K562 (cell line): ENCODE data around the gene KCNN3.

Source experiments
- ETS1 ChIP-seq: conservative IDR thresholded peaks from 2 replicates; pipeline ENCODE4 v1.6.1; 2011; ENCODE audit warnings: low read depth, mild to moderate bottlenecking, low read length; ENCODE audit not compliant: control insufficient read depth
- REST ChIP-seq, 2 experiments: fragments of 450-650 bp; formaldehyde crosslinking in 1 of 2; IDR thresholded peaks; 2 replicates each; pipeline versions ENCODE4 v1.4.0 to v1.6.1; 2014 to 2020; ENCODE audit warnings: mild to moderate bottlenecking in 2 of 2, borderline replicate concordance in 1 of 2, low read depth in 1 of 2
- ZBTB7A ChIP-seq: IDR thresholded peaks from 2 replicates; pipeline ENCODE4 v1.6.1; 2011; ENCODE audit warnings: low read depth, mild to moderate bottlenecking, low read length, moderate library complexity, borderline replicate concordance; ENCODE audit not compliant: control insufficient read depth
- TF ChIP-seq, protein P1 (sequence below): fragments of 250-450 bp; sonication (Bioruptor Pico); IDR thresholded peaks from 2 replicates; pipeline ENCODE4 v1.4.0; 2020

- TF ChIP-seq, protein P1, sequence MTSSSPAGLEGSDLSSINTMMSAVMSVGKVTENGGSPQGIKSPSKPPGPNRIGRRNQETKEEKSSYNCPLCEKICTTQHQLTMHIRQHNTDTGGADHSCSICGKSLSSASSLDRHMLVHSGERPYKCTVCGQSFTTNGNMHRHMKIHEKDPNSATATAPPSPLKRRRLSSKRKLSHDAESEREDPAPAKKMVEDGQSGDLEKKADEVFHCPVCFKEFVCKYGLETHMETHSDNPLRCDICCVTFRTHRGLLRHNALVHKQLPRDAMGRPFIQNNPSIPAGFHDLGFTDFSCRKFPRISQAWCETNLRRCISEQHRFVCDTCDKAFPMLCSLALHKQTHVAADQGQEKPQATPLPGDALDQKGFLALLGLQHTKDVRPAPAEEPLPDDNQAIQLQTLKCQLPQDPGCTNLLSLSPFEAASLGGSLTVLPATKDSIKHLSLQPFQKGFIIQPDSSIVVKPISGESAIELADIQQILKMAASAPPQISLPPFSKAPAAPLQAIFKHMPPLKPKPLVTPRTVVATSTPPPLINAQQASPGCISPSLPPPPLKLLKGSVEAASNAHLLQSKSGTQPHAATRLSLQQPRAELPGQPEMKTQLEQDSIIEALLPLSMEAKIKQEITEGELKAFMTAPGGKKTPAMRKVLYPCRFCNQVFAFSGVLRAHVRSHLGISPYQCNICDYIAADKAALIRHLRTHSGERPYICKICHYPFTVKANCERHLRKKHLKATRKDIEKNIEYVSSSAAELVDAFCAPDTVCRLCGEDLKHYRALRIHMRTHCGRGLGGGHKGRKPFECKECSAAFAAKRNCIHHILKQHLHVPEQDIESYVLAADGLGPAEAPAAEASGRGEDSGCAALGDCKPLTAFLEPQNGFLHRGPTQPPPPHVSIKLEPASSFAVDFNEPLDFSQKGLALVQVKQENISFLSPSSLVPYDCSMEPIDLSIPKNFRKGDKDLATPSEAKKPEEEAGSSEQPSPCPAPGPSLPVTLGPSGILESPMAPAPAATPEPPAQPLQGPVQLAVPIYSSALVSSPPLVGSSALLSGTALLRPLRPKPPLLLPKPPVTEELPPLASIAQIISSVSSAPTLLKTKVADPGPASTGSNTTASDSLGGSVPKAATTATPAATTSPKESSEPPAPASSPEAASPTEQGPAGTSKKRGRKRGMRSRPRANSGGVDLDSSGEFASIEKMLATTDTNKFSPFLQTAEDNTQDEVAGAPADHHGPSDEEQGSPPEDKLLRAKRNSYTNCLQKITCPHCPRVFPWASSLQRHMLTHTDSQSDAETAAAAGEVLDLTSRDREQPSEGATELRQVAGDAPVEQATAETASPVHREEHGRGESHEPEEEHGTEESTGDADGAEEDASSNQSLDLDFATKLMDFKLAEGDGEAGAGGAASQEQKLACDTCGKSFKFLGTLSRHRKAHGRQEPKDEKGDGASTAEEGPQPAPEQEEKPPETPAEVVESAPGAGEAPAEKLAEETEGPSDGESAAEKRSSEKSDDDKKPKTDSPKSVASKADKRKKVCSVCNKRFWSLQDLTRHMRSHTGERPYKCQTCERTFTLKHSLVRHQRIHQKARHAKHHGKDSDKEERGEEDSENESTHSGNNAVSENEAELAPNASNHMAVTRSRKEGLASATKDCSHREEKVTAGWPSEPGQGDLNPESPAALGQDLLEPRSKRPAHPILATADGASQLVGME (CRISPR knock-in tag): no peak
- no peak for TF ChIP-seq ETS1
- TF ChIP-seq REST (IDR thresholded peaks at IDR 0.05; ENCODE audit: borderline replicate concordance): no peak
- TF ChIP-seq REST (CRISPR knock-in tag; IDR thresholded peaks at IDR 0.05; ENCODE audit: low read depth): no peak
- TF ChIP-seq ZBTB7A: no peak
Measured at GRCh38 chr1:154666051-154666790, 203.9 kb downstream of the KCNN3 start.
